HG02973 (cell line): ENCODE results near the gene TBL2.
"Not testable (repeated sequence)": the region's sequence is repeated elsewhere in the genome, so short reads cannot be mapped to it uniquely, and the experiment has no call there.

Experiments used
- ATAC-seq: cut with Tn5 transposase; IDR thresholded peaks from one replicate; pipeline ENCODE4 v1.9.1; 2021; ENCODE audit warnings: moderate library complexity; ENCODE audit not compliant: unreplicated experiment

The TBL2 gene

GRCh38 chr7:73606801-73607691 lies 28.7 kb upstream of the TBL2 start:
- ATAC-seq, result no peak

GRCh38 chr7:73605601-73606220 lies 27.3 kb upstream of the TBL2 start:
- no peak for ATAC-seq

DNA sequence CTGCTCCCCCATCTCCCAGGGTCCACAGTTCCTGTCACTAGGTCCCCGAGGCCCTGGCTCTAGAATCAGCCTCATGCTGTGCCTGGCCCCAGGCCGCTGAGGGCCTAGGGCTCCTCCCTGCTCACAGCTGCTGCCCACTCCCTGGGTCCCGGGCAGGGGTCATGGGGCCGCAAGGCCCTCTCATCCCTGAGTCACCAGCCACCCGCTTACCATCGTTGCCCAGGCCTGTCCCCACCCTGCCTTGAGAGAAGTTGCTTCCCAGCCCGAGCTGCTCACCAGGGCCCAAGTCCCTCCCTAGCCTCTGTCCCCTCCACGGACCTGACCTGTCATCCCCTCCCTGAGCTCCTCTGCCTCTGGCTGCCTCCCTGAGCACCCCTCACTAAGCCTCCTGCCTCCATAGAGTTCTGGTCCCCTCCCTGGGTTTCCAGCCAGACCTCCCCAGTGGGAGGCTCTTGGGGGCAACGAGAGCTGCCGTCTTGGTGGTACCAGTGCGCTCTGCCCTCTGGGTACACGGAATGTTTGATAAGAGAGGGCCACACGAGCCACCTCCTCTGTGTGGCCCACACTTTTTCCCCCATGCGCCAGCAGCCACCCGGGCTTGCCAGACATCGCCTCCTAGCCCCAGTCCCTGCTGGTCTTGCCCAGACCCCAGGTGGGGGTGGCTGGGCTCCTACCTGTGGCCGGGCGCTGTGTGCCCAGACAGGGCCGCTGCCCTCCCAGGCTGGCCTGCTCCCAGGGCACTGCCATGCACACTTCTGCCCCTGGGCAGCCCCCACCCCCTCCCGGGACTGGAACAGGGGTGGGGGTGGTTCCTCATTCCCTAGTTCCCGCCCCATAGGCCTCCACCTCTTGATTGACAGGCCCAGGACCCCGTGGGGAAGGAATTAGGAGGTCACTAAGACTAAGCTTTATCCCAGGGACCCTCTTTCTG lies 24.6 kb upstream of the TBL2 start:
- no peak for ATAC-seq

DNA sequence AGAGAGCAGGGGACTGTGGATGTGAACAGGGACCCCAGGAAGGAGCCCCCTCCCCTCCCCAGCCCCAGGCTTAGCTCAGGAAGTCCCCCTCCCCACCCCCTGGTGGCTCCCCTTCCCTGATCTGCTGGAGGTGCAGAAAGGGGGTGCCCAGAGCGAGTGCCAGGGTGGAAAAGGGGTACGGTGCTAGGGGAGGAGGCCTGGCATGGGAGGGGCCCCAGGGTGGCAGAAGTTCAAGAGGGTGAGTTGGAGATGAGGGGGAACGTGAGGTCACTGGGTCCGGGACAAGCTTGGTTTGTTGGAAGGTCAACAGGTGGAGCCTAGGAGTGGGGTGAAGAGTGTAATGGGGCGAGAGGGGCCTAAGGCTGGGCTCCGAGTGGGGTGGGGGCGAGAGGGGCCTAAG lies 21.5 kb upstream of the TBL2 start:
- no peak for ATAC-seq

GRCh38 chr7:73599151-73599882 lies 20.9 kb upstream of the TBL2 start:
- no peak for ATAC-seq

- ATAC-seq, result no peak
Observed at GRCh38 chr7:73597978-73598782, 19.8 kb upstream of the TBL2 start.

DNA sequence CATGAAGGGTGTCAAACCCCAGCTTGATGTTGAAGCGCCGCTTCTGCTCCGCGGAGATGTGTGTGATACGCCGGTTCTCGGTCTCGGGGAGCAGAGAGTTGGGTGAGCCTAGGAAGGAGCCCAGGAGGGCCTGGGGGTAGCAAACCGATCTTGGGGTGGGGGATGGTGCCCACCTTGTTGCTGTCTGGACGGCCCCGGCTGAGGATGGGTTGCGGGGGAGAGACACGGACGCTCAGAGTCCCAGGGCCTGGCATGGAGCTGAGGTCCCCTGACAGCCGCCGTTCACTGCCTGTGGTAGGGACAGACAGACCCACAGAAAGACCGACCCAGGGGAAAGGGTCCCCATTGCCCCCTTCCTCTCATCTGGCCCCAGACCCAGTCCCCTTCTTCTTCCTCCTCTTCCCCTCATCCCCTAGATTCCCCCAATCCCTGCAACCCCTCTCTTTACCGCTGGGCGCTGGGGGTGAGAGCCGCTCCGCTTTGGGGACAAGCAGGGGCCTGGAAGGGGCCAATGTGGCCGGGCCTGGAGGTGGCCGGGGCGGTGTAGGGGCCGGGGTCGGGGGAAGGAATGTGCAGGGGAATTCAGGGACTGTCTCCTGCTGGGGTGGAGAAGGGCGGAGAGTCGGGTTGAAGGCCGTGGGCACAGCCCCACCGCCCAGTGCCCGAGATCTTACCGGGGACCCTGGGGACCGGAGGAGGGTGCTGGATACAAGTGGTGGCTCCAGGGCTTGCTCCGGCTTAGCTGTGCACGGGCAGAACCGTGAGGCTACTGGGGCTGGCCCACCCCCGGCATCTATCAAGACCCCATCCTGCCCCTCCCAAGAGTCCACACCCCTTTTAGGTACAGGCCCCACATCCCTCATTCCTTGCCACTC lies 18.0 kb upstream of the TBL2 start:
- no peak for ATAC-seq

GRCh38 chr7:73595358-73595757 lies 17.0 kb upstream of the TBL2 start:
- no peak for ATAC-seq

DNA sequence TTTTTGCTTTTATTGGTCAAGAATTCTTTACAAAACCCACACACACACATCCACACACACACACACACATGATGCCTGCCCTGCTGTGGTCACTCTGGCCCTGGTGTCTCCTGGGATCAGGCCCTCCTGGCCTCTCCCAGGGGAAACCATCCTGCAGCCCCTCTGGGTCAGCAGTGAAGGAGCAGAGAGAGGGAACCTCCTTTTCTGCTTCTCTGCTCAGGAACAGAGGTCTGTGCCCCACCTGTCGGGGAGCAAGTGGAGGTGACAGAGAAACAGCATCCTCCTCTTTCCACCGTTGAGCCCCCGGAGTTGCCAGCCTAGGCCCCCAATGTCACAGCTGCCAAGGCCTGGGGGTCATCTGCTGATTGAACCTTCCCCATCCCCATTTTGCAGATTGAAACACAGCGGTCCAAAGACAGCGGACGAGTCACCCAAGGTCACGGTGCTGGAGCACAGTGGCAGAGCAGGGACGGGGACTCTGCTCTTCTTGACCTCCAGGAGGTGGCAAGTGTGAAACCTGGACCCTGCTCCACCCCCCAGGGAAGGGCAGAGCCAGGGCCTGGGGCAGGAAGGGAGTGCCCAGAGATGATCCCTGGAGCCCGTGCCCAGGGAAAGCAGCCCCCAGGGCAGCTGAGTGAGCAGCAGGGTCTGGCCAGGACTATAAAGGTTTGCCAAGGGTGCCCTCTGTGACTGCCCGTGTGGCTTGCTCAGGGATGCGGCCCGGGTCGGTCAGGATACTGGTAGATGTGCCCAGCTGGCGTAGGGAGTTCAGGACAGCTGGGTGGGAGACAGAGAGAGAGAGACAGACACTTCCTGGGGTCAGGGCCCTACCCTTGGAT lies 15.0 kb upstream of the TBL2 start:
- ATAC-seq, result no peak

DNA sequence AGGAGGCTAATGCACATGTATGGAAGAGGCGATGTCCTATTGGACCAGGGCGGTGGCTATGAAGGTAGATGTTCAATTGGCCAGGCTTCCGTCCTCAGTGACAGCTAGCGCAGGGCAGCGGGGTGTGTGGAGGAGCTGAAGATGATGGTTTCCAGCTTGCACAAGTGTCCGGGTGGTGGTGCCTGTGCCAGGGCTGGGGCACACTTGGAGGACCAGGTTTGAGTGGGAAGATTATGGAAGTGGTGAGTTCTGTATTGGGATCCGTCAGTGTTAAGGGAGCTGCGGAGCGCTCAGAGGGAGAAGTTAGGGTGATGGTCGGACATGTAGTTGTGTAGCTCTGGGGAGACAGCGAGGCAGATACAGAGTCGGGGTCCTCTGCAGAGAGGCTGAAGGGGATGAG lies 8.5 kb upstream of the TBL2 start:
- no peak for ATAC-seq

- ATAC-seq, result no peak
Observed at GRCh38 chr7:73585196-73585595, 6.8 kb upstream of the TBL2 start.

DNA sequence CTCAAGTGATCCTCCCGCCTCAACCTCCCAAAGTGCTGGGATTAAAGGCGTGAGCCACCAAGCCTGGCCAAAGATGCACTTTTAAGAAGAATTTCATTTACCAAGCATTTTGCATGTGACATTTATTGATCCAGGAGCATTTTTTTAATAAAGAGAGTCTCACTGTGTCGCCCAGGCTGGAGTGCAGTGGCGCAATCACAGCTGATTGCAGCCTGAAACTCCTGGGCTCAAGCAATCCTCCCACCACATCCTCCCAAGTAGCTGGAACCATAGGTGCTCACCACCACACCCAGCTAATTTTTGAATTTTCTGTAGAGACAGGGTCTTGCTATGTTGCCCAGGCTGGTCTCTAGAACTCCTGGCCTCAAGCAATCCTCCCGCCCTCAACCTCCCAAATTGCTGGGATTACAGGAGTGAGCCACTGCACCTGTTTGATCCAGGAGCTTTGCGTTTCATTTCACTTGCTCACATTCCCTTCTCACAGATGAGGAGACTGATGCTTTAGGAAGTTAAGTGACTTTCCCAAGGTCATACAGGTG lies 4.4 kb upstream of the TBL2 start:
- no peak for ATAC-seq

DNA sequence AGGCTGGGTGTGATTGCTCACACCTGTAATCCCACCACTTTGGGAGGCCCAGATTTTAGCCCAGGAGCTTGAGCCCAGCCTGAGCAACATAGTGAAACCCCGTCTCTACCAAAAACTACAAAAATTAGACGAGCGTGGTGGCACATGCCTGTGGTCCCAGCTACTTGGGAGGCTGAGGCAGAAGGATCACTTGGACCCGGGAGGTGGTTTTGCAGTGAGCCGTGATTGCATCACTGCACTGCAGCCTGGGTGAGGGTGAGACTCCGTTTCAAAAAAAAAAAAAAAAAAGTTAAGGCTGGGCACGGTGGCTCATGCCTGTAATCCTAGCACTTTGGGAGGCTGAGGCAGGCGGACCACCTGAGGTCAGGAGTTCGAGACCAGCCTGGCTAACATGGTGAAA lies 2.6 kb upstream of the TBL2 start:
- not testable (repeated sequence) for ATAC-seq

- peak; percentile 19 for ATAC-seq
Observed at GRCh38 chr7:73577627-73578341, 595 bp downstream of the TBL2 start.

DNA sequence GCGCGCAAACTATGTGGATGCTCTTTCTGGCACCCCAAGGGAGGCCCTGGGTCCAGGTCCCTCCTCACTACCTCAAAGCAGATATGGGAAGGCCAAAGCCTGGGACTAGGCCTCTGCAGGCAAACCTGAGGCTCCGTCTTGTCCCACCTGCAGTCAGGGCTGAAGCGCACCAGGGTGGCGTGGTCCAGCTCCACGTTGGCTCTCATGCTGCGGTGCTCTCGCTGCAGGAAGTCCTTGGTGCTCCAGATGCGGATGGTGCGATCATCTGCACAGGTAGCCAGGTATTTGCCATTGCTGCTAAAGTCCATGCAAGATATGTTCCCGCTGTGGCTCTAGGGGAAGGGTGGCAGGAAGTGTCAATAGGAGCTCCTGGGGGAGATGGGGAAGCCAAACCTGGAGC lies 4.6 kb downstream of the TBL2 start:
- no peak for ATAC-seq

GRCh38 chr7:73573276-73573675 lies 5.1 kb downstream of the TBL2 start:
- no peak for ATAC-seq

DNA sequence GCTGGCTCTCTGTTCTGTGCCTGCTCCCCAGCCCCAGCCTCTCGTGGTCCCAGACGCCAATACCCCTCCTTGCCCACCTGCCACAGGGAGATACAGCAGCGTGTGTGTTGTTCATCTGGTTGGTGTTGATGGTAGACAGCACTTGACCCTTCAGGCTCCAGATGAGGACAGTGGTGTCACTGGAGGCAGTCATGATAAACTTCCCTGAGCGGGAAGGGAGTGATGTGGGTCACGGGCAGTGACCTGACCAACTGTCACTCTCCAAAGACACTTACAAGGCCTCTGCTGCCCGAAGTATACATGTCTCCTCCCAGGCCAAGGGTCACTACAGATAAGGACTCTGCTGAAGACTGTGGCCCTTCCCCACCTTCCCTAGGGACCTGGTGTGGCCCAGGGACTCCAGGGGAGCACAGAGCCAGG lies 5.6 kb downstream of the TBL2 start:
- ATAC-seq, result no peak
